Stimulated activated CD8-positive, alpha-beta memory T cell treated with anti-CD3 and anti-CD28 coated beads, Interleukin-4, amount 100 ng/mL, for 1 hour (primary cell): ENCODE data around the gene CCDC122.

Experiments used
- DNase-seq, 2 donors: peaks; one replicate each; pipeline ENCODE4 v3.0.0-alpha.2; 2020; ENCODE audit warnings: low read depth in 2 of 2, low spot score in 1 of 2

The CCDC122 gene

DNA sequence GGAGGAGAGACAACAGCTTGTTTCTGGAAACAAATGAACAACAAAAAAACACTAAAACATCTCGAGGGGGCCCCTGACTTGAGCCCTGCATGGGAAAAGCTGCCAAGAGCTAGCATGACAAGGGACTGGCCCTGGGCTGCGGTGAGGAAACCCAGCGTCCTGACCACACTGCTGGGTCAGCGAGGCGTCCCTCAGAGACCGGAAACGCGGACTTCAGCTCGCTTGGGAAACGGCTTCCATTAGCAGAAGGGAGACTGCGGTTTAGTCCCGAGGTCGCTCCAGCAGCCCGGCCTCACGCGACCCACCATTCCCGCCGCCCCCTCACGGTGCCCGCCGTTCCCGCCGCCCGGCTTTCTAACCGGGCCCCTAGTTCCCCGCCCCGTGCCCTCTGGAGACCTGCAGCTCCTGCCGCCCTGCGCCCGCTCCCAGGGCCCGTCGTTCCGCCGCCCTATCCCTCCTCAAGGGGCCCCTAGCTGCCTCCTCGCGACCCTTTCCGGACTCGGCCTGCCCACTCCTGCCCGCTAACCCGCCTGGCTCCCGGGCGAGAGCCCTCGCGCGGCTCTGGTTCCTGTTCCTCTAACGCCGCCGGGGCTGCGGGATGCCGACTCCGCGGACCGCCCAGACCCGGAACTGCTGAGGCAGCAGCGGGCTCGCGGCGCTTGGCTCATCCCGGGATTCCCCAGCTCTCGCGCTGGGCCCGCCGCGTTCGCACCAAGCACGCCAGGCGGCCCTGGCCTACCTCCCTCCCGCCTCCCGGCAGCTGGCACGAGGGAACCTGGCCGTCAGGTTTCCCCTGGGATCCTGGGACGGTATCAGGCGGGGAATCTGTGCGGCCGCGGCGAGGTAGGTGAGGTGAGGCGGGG is at the start of gene CCDC122:
Gene CCDC122 (minus strand): TSS at position 849 of the 863 bp plus-strand sequence. CDS start 10,364 bp downstream, outside the sequence.
- peak; percentile 39 to 56 for DNase-seq

DNA sequence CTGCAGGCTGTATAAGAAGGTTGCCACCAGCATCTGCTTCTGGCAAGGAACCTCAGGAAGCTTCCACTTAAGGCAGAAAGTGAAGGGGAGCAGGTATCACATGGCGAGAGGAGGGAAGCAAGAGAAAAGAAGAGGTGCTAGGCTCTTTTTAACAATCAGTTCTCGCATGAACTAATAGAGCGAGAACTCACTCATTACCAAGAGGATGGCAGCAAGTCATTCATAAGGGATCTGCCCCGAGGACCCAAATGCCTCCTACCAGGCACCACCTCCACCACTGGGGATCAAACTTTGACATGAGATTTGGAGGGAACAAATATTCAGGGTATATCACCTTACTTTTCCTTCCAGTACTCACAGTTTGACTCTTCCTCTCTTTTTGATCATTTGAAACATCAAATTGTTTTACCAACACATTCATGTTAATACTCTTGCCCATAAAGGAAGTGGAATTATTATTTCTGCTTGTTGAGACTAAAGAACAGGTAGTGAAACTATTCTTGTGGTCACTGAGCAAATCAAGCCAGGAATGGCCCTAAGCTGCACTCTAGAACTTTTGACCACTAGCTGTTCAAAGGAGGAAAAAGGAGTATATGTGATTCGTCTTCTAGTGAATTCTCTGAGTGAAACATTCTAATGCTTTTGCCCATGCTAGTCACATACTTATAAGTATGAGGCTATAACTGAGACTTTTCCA is 45.2 kb upstream of the CCDC122 start:
- DNase-seq = no peak

- DNase-seq = no peak
Observed at GRCh38 chr13:43920965-43921674, 41.6 kb upstream of the CCDC122 start.

DNA sequence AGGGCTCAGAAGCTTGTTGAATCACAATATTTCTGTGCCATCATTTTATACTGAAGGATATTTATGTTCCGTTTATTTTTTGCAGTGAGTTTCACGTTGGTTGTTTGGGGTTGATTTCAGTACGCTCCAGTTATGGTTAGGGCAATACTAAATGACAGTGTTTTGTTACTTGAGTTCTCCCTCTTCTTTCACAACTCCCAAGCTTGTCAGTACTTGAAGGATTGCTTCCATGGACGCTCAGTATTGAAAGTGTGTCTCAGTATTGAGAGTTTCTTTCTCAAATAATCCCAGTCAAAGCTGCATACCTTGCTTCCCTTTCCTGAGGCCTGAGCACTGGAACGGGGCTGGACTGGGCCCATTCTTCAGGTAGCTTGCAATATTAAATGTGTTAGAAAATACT is 39.1 kb upstream of the CCDC122 start:
- DNase-seq = no peak

DNA sequence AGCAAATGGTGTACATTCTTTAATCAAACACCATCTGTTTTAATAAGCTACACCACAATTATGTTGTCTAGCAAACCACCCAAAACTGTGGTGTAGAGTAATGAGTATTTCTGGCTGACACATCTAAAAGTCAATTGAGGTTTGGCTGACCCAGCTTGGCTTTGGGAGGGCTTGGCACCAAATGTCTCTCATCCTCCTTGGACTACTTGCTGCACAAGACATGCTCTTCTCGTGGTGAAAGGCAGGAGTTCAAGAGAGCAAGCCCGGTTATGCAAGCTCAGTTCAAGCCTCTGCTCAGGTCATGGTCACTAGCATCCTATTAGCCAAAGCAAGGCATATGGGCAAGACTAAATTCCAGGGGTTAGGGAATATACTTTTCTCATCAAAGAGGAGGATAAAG is 37.3 kb upstream of the CCDC122 start:
- DNase-seq = no peak

GRCh38 chr13:43915451-43915850 is 35.9 kb upstream of the CCDC122 start:
- no peak for DNase-seq

DNA sequence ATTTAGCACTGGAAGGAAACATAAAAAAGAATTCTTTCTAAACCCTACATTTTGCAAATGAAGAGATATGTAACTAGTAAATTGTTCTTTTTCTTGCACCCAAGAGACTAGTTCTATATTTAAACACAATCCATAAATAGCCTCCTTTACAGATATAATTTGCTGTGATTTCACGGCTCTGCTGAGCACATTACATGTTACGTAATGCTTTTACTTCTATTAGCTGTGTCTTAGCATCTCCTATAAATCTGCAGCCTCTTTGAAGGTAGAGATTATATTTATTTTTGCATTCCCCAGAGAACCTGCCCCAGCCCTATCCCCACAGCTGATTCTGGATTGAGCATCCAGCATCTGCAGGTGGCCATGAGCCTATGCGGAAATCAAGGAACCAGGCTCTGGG is 32.3 kb upstream of the CCDC122 start:
- DNase-seq = no peak

- DNase-seq = no peak
Observed at GRCh38 chr13:43911278-43911677, 31.7 kb upstream of the CCDC122 start.

GRCh38 chr13:43910856-43911255 is 31.3 kb upstream of the CCDC122 start:
- no peak for DNase-seq

DNA sequence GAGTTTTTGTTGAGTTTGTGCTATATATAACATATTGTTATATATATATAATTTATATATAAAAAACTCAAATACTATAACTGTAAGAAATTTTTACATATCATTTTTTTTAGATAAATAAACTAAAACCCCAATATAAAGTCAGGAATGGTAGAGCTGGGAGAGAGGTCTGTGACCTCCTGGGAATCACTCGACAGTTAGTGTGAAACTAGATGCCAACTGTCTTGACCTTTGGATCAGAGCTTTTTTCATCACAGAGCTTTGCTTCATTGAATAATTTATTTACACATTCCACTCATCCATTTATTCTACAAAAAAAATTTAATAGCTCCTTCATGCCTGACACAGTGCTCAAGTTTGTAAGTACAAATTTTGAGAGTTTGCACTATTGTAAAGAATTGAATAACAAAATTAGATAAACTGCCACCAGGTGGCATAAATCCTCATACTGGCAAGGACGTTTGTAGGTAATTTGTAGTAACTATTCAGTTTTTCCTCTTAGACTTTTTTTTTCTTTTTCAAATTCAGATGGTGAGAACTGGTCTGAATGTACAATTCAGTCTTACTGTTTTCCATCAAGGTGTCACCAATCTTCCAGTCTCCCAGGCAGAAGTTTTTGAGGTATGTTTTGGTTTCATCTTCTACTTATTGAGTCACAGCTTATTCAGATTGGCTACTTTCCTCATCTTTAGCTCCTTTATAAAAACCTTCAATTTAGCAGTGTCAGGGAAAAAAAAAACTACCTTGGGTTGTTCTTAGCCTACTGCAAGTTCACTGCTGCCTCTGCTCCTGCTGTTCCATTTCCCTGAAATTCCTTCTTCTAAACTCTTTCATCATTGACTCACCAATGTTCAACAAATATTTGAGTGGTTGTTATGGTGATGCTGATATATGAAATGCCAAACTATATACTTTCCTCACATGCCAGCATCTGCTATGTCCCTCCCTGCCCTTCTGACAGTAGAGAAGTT is 28.9 kb upstream of the CCDC122 start:
- DNase-seq = no peak

GRCh38 chr13:43905435-43906031 is 26.0 kb upstream of the CCDC122 start:
- no peak for DNase-seq

GRCh38 chr13:43895940-43896339 is 16.4 kb upstream of the CCDC122 start:
- DNase-seq = no peak

- DNase-seq = no peak
Observed at GRCh38 chr13:43894438-43894837, 14.9 kb upstream of the CCDC122 start.

DNA sequence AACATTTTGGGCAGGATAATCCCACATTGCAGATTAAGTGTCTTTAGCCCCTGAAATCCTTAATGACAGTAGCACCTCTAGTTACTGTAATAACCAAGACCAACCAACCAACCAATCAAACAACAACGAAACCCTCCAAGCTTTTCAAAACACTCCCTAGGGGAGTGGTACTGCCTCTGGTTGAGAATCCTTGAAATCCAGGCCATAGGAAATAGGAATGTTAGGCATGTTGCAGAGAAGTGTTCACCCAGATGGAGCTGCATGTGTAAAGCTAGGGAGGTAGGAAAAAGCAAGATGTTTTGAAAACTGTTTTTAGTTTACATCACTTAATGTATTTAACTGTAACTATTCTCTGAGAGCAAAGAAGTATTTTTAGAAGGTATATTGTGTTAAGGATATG is 4.7 kb upstream of the CCDC122 start:
- no peak for DNase-seq

GRCh38 chr13:43883631-43884030 is 4.1 kb upstream of the CCDC122 start:
- no peak for DNase-seq

- DNase-seq = no peak
Observed at GRCh38 chr13:43881580-43881979, 2.0 kb upstream of the CCDC122 start.

DNA sequence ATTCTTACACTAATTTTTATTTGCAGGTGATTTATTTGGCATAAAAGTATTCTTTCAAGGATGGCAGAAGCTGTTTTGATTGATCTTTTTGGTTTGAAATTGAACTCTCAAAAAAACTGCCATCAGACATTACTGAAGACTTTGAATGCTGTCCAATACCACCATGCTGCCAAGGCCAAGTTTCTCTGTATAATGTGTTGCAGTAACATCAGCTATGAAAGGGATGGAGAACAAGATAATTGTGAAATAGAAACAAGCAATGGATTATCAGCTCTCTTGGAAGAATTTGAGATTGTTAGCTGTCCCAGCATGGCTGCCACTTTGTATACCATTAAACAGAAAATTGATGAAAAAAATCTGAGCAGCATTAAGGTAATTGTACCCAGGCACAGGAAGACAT is 1.4 kb upstream of the CCDC122 start:
- DNase-seq = no peak

- no peak for DNase-seq
Observed at GRCh38 chr13:43880214-43880855, 795 bp upstream of the CCDC122 start.

GRCh38 chr13:43879755-43880181 is 228 bp upstream of the CCDC122 start, which contains the start of gene LACC1:
TSS of gene LACC1 (plus strand) at chr13:43879904. CDS start at chr13:43880986, 1,082 bp downstream.
- peak in 1 of 2 donors; percentile 3 for DNase-seq

- DNase-seq = no peak
Observed at GRCh38 chr13:43877766-43878165, 1.8 kb downstream of the CCDC122 start.
